PC-9 (cell line): ENCODE measurements around the gene HES4.

ENCODE experiments used
- CTCF ChIP-seq: fragments of 200-600 bp; sonication (generic); conservative IDR thresholded peaks from 2 replicates; pipeline ENCODE4 v1.6.1; 2017; ENCODE audit warnings: mixed run types, antibody characterized with exemption, mild to moderate bottlenecking, moderate library complexity
- EZH2 ChIP-seq: fragments of 200-600 bp; sonication (generic); IDR thresholded peaks from 2 replicates; pipeline ENCODE4 v1.8.0; 2017; ENCODE audit warnings: antibody characterized with exemption, low read depth

- TF ChIP-seq EZH2 (no peak), CTCF (peak; percentile 83)
Observed at GRCh38 chr1:975896-976683, 23.8 kb downstream of the HES4 start.
